GM12878 (cell line): ENCODE results near the gene TMEM41B. TPM values are rescaled to one million over a fixed set of nuclear protein-coding genes. Genes with fewer than 3 reads are reported as not detected.
A peak's percentile ranks its signal among the peaks of the same experiment; 100 is the strongest.

Experiments used
- ATF2 ChIP-seq: IDR thresholded peaks from 2 replicates; pipeline ENCODE4 v1.6.1; 2012; ENCODE audit warnings: low read length, inconsistent platforms
- BCL11A ChIP-seq: IDR thresholded peaks from 2 replicates; pipeline ENCODE4 v1.6.1; 2011; ENCODE audit warnings: low read depth, low read length
- BCLAF1 ChIP-seq: fragments of 450-650 bp; IDR thresholded peaks from 2 replicates; pipeline ENCODE4 v1.6.1; 2017; ENCODE audit warnings: antibody characterized with exemption, mild to moderate bottlenecking, moderate library complexity
- BHLHE40 ChIP-seq, 2 experiments: fragments of 450-650 bp in 1 of 2; IDR thresholded peaks; 2 replicates each; pipeline ENCODE4 v1.6.1; 2011 to 2017; ENCODE audit warnings: low read depth in 2 of 2, borderline replicate concordance in 1 of 2, improper control_type of control experiment in 1 of 2, low read length in 1 of 2, mild to moderate bottlenecking in 1 of 2
- CBFB ChIP-seq: IDR thresholded peaks from 2 replicates; pipeline ENCODE4 v1.6.1; 2016; ENCODE audit warnings: antibody characterized with exemption, low read depth
- CREM ChIP-seq: IDR thresholded peaks from 2 replicates; pipeline ENCODE4 v1.6.1; 2014; ENCODE audit warnings: antibody characterized with exemption, low read depth
- EED ChIP-seq: sonication (generic); IDR thresholded peaks from 2 replicates; pipeline ENCODE4 v1.6.1; 2016; ENCODE audit warnings: antibody characterized with exemption, low read depth
- EGR1 ChIP-seq, 2 experiments: IDR thresholded peaks; 1 replicate in 1 of 2; 2 replicates in 1 of 2; pipeline ENCODE4 v1.6.1; 2011 to 2012; ENCODE audit warnings: low read depth in 2 of 2, low read length in 2 of 2, borderline replicate concordance in 1 of 2, mild to moderate bottlenecking in 1 of 2, moderate library complexity in 1 of 2
- GATAD2B ChIP-seq: fragments of 450-650 bp; conservative IDR thresholded peaks from 2 replicates; pipeline ENCODE4 v1.6.1; 2017; ENCODE audit warnings: low read depth, mild to moderate bottlenecking, moderate library complexity
- HDGF ChIP-seq: fragments of 450-650 bp; IDR thresholded peaks from 2 replicates; pipeline ENCODE4 v1.6.1; 2016; ENCODE audit warnings: antibody characterized with exemption
- IKZF1 ChIP-seq: fragments of 450-650 bp; conservative IDR thresholded peaks from 2 replicates; pipeline ENCODE4 v1.6.1; 2017; ENCODE audit warnings: antibody characterized with exemption, mild to moderate bottlenecking
- KDM1A ChIP-seq: fragments of 200-600 bp; sonication (generic); IDR thresholded peaks from 2 replicates; pipeline ENCODE4 v1.6.1; 2016; ENCODE audit warnings: borderline replicate concordance
- LARP7 ChIP-seq: fragments of 450-650 bp; IDR thresholded peaks from 2 replicates; pipeline ENCODE4 v1.6.1; 2017; ENCODE audit warnings: mild to moderate bottlenecking
- MTA2 ChIP-seq: fragments of 450-650 bp; IDR thresholded peaks from 2 replicates; pipeline ENCODE4 v1.6.1; 2016; ENCODE audit warnings: low read depth, mild to moderate bottlenecking, moderate library complexity
- MYB ChIP-seq: fragments of 150-350 bp; IDR thresholded peaks from 2 replicates; pipeline ENCODE4 v1.6.1; 2014; ENCODE audit warnings: mild to moderate bottlenecking, low read depth, low read length, borderline replicate concordance
- POU2F2 ChIP-seq: IDR thresholded peaks from 3 replicates; pipeline ENCODE4 v1.6.1; 2011; ENCODE audit warnings: low read depth, mild to moderate bottlenecking, low read length, borderline replicate concordance
- PRDM15 ChIP-seq: fragments of 450-650 bp; formaldehyde crosslinking; IDR thresholded peaks from 2 replicates; pipeline ENCODE4 v1.4.0; 2020; ENCODE audit warnings: mild to moderate bottlenecking, moderate library complexity
- RB1 ChIP-seq: fragments of 450-650 bp; formaldehyde crosslinking; IDR thresholded peaks from 2 replicates; pipeline ENCODE4 v1.6.1; 2017; ENCODE audit warnings: mild to moderate bottlenecking, borderline replicate concordance
- RBBP5 ChIP-seq: fragments of 200-600 bp; sonication (generic); conservative IDR thresholded peaks from 2 replicates; pipeline ENCODE4 v1.6.1; 2016
- RELA ChIP-seq: fragments of 450-650 bp; IDR thresholded peaks from 2 replicates; pipeline ENCODE4 v1.8.0; 2014; ENCODE audit warnings: borderline replicate concordance; ENCODE audit not compliant: partially characterized antibody
- SMAD5 ChIP-seq: IDR thresholded peaks from 2 replicates; pipeline ENCODE4 v1.6.1; 2016; ENCODE audit warnings: antibody characterized with exemption, low read depth
- TCF3 ChIP-seq: IDR thresholded peaks from 2 replicates; pipeline ENCODE4 v1.6.1; 2012; ENCODE audit warnings: low read depth, mild to moderate bottlenecking, low read length, borderline replicate concordance; ENCODE audit not compliant: insufficient read depth
- TCF7 ChIP-seq: IDR thresholded peaks from 2 replicates; pipeline ENCODE4 v1.6.1; 2014; ENCODE audit warnings: antibody characterized with exemption, borderline replicate concordance
- ZNF24 ChIP-seq: fragments of 450-650 bp; IDR thresholded peaks from 2 replicates; pipeline ENCODE4 v1.6.1; 2017; ENCODE audit warnings: antibody characterized with exemption, mild to moderate bottlenecking
- ZZZ3 ChIP-seq: IDR thresholded peaks from 2 replicates; pipeline ENCODE4 v1.6.1; 2011; ENCODE audit warnings: low read depth; ENCODE audit not compliant: control insufficient read depth, insufficient read length
- polyA plus RNA-seq, 11 experiments: library from polyadenylated mRNA; depleted of rRNA in 4 of 11; unstranded in 6 of 11; stranded (reverse) in 5 of 11; fragments of >200 nt; fragmentation: Nextera tagmentation in 4 of 11; fragmentation: Illumina TruSeq in 1 of 11; extraction: Ambion mirVana in 4 of 11; extraction: Trizol in 1 of 11; gene quantifications; 1 replicate in 1 of 11; 2 replicates in 10 of 11; pipeline versions ENCODE4 v1.2.1 to v1.2.3, GENCODE V29; 2011 to 2016; ENCODE audit warnings: inconsistent platforms in 2 of 11, missing spikeins in 2 of 11, low read depth in 1 of 11
- total RNA-seq, 4 experiments: library from RNA; depleted of rRNA in 3 of 4; stranded (reverse); fragments of >200 nt in 3 of 4; fragmentation: Illumina TruSeq in 1 of 4; extraction: Trizol in 1 of 4; gene quantifications; 2 replicates each; pipeline versions ENCODE4 v1.2.1 to v1.2.3, GENCODE V29; 2013 to 2021

TMEM41B gene
- total and polyA plus RNA-seq, 10 of the 15 experiments (the other 5 are each of a cell fraction or from before 2014, with no cell fraction given) = 8.0 to 31.0 (median 20.5) TPM

DNA sequence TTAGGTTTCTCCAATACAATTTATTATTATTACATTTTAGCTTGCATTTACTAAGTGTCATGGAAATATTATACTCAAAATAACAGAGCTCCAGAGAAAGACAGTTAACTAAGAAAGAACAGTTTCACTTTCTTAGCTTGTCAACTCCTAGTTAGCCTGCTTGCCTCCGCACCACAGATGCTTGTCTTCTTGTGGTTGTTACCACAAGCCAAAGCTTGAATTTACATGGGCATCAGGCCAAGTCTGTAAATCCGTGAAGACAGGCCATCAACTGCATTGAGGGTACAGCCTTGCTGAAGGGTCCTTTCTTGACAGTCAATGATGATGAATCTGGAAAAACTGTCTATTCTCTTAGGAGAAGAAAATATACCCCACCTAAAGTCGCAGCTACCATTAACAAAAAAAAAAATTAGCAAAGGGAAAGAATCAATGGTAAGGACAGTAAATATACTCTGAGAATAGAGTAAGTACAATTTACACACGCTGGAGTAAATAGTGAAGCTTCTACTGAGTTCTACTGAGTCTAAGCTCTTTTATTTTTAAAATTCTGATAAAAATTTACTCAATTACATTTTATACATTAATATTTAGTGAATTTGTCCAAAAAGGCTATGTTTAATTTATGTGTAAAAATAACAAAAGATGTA is 33.6 kb downstream of the TMEM41B start (continued):
- TF ChIP-seq PRDM15 (CRISPR knock-in tag) (no peak), CBFB (peak; percentile 94), EGR1 (IDR thresholded peaks at IDR 0.05; ENCODE audit: borderline replicate concordance in 1 of 2, low read depth in 2 of 2, low read length in 2 of 2) (no peak), ZZZ3 (no peak), TCF7 (no peak), HDGF (no peak), LARP7 (no peak), RB1 (no peak), ATF2 (peak; percentile 49; the same call in 1 of the 2 replicates), RELA (no peak), CREM (0 out of 2 replicates have a peak, but pooled peaks have one; percentile 24), ZNF24 (no peak), SMAD5 (no peak), BCL11A (peak; percentile 63; the same call in 1 of the 2 replicates), BHLHE40 (IDR thresholded peaks at IDR 0.05; ENCODE audit: borderline replicate concordance in 1 of 2, low read depth in 2 of 2, low read length in 1 of 2) (peak in 1 of 2 experiments; percentile 38; a peak in 1 of 4 replicates), EED (peak; percentile 46; the same call in 1 of the 2 replicates), POU2F2 (peak; percentile 94), IKZF1 (peak; percentile 29; the same call in 1 of the 2 replicates), GATAD2B (no peak), KDM1A (no peak), MTA2 (peak; percentile 49; the same call in 1 of the 2 replicates), TCF3 (no peak), BCLAF1 (no peak), MYB (no peak), RBBP5 (no peak)
